Naive thymus-derived CD8-positive, alpha-beta T cell (primary cell): Measurements from ENCODE around the gene TEX52. TPM values are rescaled to one million over a fixed set of nuclear protein-coding genes. Genes with fewer than 3 reads are reported as not detected.

ENCODE experiments used
- ATAC-seq, 2 donors: fragments of 150-1000 bp; cut with Tn5 transposase in 1 of 2; sonication (Bioruptor Pico), chemical (Tn5 transposase) in 1 of 2; 1 replicate in 1 of 2; 2 replicates in 1 of 2; pipeline ENCODE4 v1.10.0; 2021; ENCODE audit warnings: mild to moderate bottlenecking in 2 of 2, moderate library complexity in 2 of 2
- POLR2A ChIA-PET: fragments of 350-600 bp; sonication (Branson Sonifier 250); formaldehyde crosslinking; loops from one replicate; lab custom pipeline; 2021; ENCODE audit warnings: antibody characterized with exemption; lab: Charles Lee
- DNase-seq, 10 donors: peaks; one replicate each; pipeline versions ENCODE4 v3.0.0 to v3.0.0-alpha.2; 2020 to 2022
- H3K27ac Mint-ChIP-seq, 10 donors: one replicate each; pipeline ENCODE4 v1.8.0; 2020 to 2022; ENCODE audit warnings: mild to moderate bottlenecking in 10 of 10, mixed read lengths in 10 of 10, moderate library complexity in 4 of 10, inconsistent platforms in 1 of 10
- H3K27me3 Mint-ChIP-seq, 5 donors: one replicate each; pipeline ENCODE4 v1.8.0; 2021 to 2022; ENCODE audit warnings: mixed read lengths in 5 of 5
- H3K36me3 Mint-ChIP-seq, 3 donors: one replicate each; pipeline ENCODE4 v1.8.0; 2020 to 2022; ENCODE audit warnings: mixed read lengths in 3 of 3, mild to moderate bottlenecking in 2 of 3, inconsistent platforms in 1 of 3
- H3K4me1 Mint-ChIP-seq, 4 donors: one replicate each; pipeline ENCODE4 v1.8.0; 2021 to 2022; ENCODE audit warnings: mixed read lengths in 4 of 4
- H3K4me3 Mint-ChIP-seq, 10 donors: one replicate each; pipeline ENCODE4 v1.8.0; 2020 to 2022; ENCODE audit warnings: mild to moderate bottlenecking in 10 of 10, mixed read lengths in 10 of 10, moderate library complexity in 6 of 10, inconsistent platforms in 1 of 10
- H3K9me3 Mint-ChIP-seq, 9 donors: one replicate each; pipeline ENCODE4 v1.8.0; 2020 to 2022; ENCODE audit warnings: mixed read lengths in 9 of 9, mild to moderate bottlenecking in 3 of 9, inconsistent platforms in 1 of 9, moderate library complexity in 1 of 9
- polyA plus RNA-seq, 3 donors: library from polyadenylated mRNA; unstranded; fragments of 300-500 nt; fragmentation: Illumina TruSeq; gene quantifications; one replicate each; pipeline ENCODE4 v1.2.3, GENCODE V29; 2021
- total RNA-seq, 8 experiments: library from RNA in 2 of 8; stranded (reverse) in 2 of 8; gene quantifications; one replicate each; pipeline ENCODE4 v1.2.3 and lab custom pipeline; 2021 to 2026

TEX52 gene
- total and polyA plus RNA-seq, 5 experiments from 2014 or later, result not detected

DNA sequence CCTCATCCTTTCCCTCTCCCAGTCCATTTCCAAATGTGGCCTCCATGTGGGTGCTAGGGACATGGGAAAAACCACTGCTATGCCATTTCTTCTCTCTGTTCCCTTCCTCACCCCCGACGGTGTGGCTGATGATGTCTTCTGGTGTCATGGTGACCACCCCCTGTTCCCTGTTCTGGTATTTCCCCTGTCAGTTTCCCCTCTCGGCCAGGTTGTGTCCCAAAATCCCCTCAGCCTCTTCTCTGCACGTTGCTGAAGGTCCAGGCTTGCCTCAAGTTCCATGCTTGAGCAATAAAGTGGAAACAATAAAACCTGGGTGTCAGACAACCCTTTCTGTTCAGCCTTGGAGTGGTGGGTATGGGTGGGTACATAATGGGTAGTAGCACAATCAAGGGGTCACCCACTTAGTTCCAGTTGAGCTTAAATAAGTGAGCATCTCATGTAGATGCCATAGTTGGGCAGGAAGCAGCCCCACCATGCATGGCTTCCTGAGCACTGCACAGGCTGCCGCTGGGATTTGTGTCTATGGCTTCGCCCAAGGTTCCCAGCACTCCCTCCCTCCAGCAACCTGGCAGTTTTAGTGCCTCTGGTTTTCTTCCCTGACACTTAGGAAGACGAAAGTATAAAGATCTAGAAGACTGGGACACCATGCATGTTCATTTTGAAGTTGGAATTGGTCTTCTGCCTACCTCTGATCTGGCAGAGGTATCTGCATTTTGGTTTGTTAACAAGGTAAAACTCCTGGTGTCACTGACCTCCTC is 53.0 kb downstream of the TEX52 start:
- H3K27me3 Mint-ChIP-seq, result no peaks in the 10 kb centered on the region
- H3K36me3 Mint-ChIP-seq, result peaks cover under 1 to 80% (median 10%) of the 10 kb centered on the region in 3 donors
- no peak for DNase-seq
- peak overlapping the region in 4 of 10 donors; percentile 8 to 37 (median 20) for H3K27ac Mint-ChIP-seq
- POLR2A ChIA-PET, result interaction anchor here (0.7 to 0.8 kb wide), 2 partner anchors 8 to 9 kb away, joined by 3 read pairs; no protein-coding TSS in a partner anchor
- no peaks in the 10 kb centered on the region for H3K9me3 Mint-ChIP-seq
- peaks cover 0 to 3% (median under 1%) of the 10 kb centered on the region in 4 donors for H3K4me1 Mint-ChIP-seq
- H3K4me3 Mint-ChIP-seq, result no peak overlapping the region
- no peak for ATAC-seq

DNA sequence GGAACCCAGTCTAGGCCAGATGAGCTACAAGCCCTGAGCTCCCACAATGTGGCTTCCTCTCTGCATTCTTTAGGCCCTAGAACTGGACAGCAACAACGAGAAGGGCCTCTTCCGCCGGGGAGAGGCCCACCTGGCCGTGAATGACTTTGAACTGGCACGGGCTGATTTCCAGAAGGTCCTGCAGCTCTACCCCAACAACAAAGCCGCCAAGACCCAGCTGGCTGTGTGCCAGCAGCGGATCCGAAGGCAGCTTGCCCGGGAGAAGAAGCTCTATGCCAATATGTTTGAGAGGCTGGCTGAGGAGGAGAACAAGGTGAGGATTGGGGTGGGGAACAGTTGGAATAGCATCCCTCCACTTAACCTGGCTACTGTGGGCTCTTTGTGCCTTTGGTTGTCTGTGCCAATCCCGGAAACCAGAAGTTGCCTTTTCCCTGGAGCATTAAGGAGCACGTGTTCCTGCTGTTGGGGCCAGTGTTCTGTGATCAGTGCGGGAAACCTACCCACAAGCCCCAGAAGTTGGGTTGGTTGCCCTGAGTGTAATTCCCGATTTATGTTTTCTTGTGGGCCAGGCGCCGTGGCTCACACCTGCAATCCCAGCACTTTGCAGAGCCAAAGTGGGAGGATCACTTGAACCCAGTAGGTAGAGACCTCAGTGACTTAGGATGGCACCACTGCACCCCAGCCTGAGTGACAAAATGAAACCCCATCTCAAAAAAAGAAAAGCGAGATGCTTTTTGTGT is 55.6 kb downstream of the TEX52 start:
- H3K4me3 Mint-ChIP-seq, result no peak overlapping the region
- DNase-seq, result no peak
- H3K9me3 Mint-ChIP-seq, result no peaks in the 10 kb centered on the region
- peak overlapping the region in 2 of 10 donors; percentile 36 to 71 for H3K27ac Mint-ChIP-seq
- H3K4me1 Mint-ChIP-seq, result peaks cover 9 to 23% (median 14%) of the 10 kb centered on the region in 4 donors
- peaks cover 5 to 91% (median 10%) of the 10 kb centered on the region in 3 donors for H3K36me3 Mint-ChIP-seq
- no peak for ATAC-seq
- POLR2A ChIA-PET, result no interaction called here
- no peaks in the 10 kb centered on the region for H3K27me3 Mint-ChIP-seq

DNA sequence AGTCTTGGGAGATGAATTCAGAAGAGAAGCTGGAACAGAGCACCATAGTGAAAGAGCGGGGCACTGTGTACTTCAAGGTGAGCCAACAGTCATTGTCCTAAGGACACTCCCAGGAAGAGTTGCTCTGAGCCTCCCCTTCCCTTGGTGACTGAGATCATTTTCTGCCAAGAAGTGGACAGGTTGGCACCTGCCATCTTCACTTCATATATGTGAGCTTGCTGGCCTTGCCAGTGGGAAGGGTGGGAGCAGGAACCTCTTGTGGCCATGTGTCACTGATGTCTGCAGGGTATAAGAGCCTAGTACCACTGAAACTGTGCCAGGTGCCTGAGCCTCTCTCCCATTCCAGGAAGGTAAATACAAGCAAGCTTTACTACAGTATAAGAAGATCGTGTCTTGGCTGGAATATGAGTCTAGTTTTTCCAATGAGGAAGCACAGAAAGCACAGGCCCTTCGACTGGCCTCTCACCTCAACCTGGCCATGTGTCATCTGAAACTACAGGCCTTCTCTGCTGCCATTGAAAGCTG is 56.7 kb downstream of the TEX52 start:
- Mint-ChIP-seq H3K27ac (peak overlapping the region in 3 of 10 donors; percentile 17 to 80 (median 29)), H3K9me3 (no peaks in the 10 kb centered on the region), H3K27me3 (no peaks in the 10 kb centered on the region), H3K36me3 (peaks cover 5 to 81% (median 10%) of the 10 kb centered on the region in 3 donors), H3K4me3 (no peak overlapping the region), H3K4me1 (peaks cover 11 to 26% (median 17%) of the 10 kb centered on the region in 4 donors)
- DNase-seq, result no peak
- POLR2A ChIA-PET, result interaction anchor here (1.1 to 1.5 kb wide), 2 partner anchors 12 to 109 kb away, joined by 5 to 6 read pairs; partner anchors contain the start of gene ITFG2
- no peak for ATAC-seq

Other genes starting within 250 kb of the TEX52 start
- 10 to 100 TPM; 67.2 to 67.5 TPM for gene FKBP4, start 62.1 kb downstream of the TEX52 start, total RNA-seq
- 10 to 100 TPM; 30.3 to 41.5 (median 33.9) TPM for gene FKBP4, start 62.1 kb downstream of the TEX52 start, polyA plus RNA-seq
- gene ITFG2, start 44.4 kb downstream of the TEX52 start, total RNA-seq, result 100 to 1,000 TPM; 128 to 151 TPM
- 10 to 100 TPM; 50.2 to 59.2 (median 50.7) TPM for gene ITFG2, start 44.4 kb downstream of the TEX52 start, polyA plus RNA-seq
- gene NRIP2, start 22.0 kb downstream of the TEX52 start, total RNA-seq, result not detected
- gene NRIP2, start 22.0 kb downstream of the TEX52 start, polyA plus RNA-seq, result 1 to 10 TPM; 1.3 to 2.4 (median 1.6) TPM
- gene FOXM1, start 20.1 kb upstream of the TEX52 start, total RNA-seq, result under 1 TPM in 1 of 2 experiments, not detected in 1; 0.62 TPM
- gene FOXM1, start 20.1 kb upstream of the TEX52 start, polyA plus RNA-seq, result under 1 TPM in 1 of 3 donors, not detected in 2; 0.19 TPM
- gene RHNO1, start 20.2 kb upstream of the TEX52 start, total RNA-seq, result 10 to 100 TPM; 27.7 to 30.1 TPM
- gene RHNO1, start 20.2 kb upstream of the TEX52 start, polyA plus RNA-seq, result 10 to 100 TPM; 36.3 to 44.4 (median 38.6) TPM
- gene TULP3, start 33.9 kb upstream of the TEX52 start, total RNA-seq, result 10 to 100 TPM in 1 of 2 experiments, 1 to 10 TPM in 1; 8.8 to 11.1 TPM
- gene TULP3, start 33.9 kb upstream of the TEX52 start, polyA plus RNA-seq, result 1 to 10 TPM; 5.8 to 9.3 (median 7.6) TPM
- gene TEAD4, start 102.4 kb upstream of the TEX52 start, total RNA-seq, result not detected
- gene TEAD4, start 102.4 kb upstream of the TEX52 start, polyA plus RNA-seq, result not detected
- gene TSPAN9, start 220.3 kb upstream of the TEX52 start, total RNA-seq, result 1 to 10 TPM in 1 of 2 experiments, under 1 TPM in 1; 0.65 to 1.2 TPM
- gene TSPAN9, start 220.3 kb upstream of the TEX52 start, polyA plus RNA-seq, result not detected